HK-2 (cell line): ENCODE data around the gene BABAM2.
"Not testable (repeated sequence)": the region's sequence is repeated elsewhere in the genome, so short reads cannot be mapped to it uniquely, and the experiment has no call there.

ENCODE experiments used
- DNase-seq: peaks from one replicate; pipeline ENCODE4 v3.0.0-alpha.2; 2018; ENCODE audit not compliant: unreplicated experiment

Gene BABAM2

DNA sequence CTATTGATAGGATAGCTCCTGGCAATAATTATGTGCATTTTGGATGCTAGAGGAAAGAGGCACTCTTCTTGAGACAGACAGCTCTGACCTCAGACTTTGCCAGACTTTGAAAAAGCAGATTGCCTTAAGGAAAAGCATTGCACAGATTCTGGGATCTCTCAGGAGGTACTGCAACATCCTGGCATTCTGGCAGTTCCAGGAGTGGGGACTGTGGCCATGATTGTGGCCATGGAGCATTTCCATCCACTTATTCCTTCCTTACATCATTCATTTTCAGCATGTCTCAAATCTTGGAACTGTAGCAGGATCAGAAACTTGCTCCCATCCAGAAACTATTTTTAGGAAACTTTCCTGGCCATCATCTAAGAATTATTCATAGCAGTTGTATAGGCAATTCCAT, 357.2 kb downstream of the BABAM2 start:
- no peak for DNase-seq

DNA sequence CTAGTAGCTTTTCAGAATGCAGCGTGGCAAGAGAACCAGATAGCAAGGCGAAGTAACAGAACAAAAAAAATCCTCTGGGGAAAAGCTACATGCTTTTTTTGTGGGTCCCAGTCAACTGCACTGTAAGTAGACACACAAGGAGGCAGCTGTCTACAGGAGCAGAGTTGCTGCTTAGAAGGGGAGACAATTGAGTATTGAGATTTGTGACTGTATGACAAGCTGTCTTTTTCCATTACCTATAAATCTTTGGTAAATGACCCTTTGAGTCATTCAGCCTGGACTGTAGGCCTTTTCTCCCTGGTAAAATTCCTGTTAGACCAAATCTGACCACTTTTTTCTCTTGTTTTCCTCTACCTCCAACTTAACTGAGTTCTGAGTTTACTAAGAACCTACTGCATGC, 358.0 kb downstream of the BABAM2 start:
- DNase-seq: no peak

DNA sequence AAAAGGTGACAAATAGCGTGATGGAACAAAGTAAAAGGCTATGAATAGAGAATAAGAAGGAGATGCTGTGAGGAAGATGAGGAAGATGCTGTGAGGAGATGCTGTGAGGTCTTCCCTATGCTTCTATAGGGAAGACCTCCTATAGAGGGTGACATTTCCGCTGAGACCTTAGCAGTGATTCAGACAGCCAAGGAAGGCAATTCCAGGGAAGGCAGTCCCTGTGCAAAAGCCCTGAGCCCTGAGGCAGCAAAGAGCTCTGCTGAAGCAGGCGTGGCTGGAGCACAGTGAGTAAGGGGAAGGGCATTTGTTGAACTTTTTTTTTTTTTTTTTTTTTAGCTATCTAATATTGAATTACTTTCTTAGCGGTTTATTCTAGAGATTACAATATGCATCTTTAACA, 359.5 kb downstream of the BABAM2 start:
- DNase-seq: peak; percentile 49

DNA sequence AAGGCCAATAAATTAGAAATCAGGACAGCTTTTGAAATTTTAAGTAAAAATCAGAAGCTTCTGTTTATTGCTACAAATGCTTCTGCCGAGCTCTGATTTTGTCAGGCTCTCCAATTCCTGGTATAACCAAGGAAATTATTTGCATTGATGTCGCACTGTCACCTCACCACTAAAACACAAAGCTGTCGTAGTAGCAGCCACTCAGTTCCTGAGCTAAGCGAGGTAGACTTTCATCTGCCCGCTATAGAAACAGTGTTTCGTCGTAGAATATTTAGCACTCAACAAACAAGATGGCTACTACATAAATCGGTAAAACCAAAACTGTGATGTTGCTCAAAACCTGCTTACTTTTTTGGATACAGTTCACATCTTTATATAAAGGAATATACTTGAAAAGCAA, 360.8 kb downstream of the BABAM2 start:
- no peak for DNase-seq

DNA sequence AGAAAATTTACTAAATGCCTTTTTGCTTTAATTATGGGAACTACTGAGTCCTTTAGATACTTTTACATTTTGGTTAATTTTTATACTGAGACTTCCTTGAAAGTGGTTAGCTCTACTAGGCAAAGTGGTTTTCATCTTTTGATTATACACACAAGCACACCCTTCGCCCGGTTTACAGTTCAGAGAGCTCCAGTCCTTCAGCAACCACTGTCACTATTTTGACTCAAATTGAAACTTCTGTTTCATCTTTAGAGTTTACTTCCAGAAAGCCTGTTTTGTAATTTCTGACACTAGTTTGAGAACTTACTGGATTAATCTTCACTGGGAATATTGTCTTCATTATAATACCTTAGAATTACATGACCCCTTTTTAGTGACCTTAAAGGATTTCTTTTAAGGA, 361.8 kb downstream of the BABAM2 start:
- DNase-seq: no peak

DNA sequence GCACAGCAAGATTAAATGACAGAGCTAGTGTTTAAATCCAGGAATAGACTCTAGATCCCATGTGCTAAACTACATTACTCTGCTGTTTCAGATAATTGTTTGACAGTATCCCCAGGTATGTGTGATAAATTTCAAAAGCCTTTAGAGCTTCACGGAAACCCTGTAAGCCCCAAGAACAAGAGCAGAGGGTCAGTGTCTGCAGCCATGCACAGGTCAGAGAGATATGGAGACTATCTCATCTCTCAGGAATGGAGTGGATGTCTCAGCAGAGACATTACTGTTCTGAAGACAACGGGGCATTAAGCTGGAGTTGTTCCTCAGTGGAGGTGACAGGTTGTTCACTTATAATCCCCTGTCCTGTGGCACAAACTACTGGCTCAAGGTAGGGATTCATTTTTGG, 363.0 kb downstream of the BABAM2 start:
- no peak for DNase-seq

DNA sequence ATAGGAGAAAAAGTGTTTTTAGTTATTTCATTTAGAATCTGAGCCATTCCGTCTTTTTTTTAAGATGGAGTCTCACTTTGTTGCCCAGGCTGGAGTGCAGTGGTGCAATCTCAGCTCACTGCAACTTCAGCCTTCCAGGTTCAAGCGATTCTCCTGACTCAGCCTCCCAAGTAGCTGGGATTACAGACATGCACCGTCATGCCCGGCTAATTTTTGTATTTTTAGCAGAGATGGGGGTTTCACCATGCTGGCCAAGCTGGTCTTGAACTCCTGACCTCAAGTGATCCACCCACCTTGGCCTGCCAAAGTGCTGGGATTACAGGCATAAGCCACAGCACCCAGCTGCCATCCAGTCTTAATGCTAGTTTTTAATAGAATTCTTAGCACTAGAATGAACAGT, 364.7 kb downstream of the BABAM2 start:
- not testable (repeated sequence) for DNase-seq

DNA sequence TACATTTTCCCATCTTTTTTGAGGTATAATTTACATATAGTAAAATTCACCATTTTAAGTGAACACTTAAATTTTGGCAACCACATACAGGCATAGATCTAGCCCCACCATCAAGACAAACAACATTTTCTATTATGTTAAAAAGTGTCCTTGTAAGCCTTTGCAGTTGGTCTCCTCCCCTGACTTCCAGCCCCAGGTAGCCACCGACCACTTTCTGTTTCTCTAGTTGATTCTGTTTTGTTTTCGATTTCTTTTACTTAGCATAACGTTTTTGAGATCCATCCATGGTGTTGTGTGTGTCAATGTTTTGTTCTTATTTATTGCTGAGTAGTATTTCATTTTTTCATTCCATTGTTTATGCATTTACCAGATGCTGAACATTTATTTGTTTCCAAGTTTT, 366.7 kb downstream of the BABAM2 start:
- no peak for DNase-seq

DNA sequence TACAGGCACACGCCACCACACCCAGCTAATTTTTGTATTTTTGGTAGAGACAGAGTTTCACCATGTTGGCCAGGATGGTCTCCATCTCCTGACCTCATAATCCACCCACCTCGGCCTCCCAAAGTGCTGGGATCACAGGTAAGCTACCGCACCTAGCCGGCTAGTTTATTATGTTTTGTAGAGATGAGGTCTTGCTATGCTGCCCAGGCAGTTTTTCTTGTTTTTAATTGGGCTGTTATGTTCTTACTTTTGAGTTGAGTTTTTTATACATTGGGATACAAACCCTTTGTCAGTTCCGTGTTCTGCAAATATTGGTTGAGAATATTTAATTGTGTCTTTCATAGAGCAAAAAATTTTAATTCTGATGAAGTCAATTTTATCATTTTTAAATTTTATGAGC, 368.7 kb downstream of the BABAM2 start:
- not testable (repeated sequence) for DNase-seq

DNA sequence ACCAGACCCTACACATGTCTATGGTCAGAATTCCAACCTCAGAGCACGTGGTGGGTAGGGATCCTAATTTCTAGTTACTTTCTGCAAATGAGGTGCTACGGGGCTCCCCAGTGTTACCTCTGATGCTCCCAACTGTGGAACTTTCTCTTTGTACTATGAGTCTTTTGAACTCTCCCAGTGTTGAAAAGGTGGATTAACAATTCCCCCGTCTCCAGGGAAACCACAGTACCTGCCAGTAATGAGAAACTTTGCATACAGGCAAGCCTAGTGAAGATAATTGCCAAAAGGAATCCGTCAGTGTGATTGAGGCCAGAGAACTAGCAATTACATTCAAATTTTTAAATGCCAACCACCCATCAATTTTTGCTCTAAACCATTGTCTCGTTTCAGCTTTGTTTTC, 373.2 kb downstream of the BABAM2 start:
- no peak for DNase-seq

DNA sequence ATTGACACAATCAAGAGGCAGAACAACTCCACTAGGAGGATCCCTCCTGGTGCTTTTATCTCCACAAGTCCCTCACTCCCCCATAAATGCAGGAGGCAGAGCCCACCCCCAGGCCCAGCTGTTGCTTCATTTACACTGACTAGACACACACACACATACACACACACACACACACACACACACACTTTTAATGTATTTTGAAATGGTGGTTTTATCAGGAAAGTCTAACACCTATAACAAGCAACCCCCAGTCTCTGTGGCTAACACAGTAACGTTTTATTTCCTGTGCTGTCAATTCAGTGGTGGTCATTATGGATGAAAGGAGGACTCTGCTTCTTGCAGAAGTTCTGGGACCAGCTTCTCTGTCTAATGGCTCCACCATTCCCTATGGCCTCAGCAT, 376.8 kb downstream of the BABAM2 start:
- DNase-seq: no peak

DNA sequence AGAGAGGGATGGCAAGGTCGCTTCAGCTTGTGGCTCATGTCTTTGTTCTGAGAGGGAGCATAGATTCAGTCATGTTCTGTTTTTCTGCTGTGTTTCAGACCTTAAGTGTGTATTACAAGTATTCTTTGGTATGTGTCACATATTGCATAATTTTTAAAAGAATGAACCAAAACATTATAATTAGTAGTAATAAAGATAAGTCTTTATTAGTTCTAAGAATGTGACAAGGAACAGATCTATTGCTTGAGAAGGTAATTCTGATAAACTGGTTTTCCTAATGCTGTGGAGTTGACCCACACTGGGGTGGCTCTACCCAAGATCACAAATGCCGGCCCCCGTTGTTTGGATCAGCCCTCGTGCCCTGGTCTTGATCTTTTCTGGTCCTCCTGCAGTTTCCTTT, 377.9 kb downstream of the BABAM2 start:
- DNase-seq: no peak

DNA sequence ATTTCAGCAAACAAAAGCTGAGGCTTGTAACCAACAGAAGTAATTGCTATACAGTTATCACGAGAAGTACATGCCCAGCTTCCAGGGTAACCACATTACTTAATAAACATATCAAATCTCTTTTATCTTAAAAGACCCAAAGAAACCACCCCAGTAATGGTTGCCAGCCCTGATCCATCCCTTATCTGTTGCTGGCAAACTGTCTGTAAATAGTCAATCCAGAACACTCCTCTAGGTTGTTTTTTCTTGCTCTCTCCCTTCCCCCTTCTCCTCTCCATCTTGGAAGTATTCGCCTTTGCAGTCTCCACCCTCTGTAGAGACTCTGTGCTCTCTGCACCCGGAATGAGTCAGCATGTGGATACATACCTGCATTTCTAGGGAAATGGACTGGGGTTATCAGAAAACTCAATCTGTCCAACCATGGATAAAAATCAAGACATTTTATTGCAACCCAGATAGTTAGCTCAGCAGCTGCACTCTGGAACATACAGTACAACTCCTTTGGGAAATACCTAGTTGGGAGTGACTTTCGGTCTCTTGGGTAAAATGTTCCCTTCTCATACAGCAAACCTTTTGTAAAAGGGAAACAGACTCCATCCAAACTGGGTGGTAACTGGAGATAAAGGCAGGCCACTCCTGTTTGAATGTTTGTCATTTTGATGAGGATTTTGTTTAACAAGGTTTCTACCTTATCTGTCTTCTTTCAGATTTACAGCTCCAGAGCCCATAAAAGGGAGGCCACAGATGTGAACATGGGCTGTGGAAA, 378.7 kb downstream of the BABAM2 start:
- DNase-seq: no peak

DNA sequence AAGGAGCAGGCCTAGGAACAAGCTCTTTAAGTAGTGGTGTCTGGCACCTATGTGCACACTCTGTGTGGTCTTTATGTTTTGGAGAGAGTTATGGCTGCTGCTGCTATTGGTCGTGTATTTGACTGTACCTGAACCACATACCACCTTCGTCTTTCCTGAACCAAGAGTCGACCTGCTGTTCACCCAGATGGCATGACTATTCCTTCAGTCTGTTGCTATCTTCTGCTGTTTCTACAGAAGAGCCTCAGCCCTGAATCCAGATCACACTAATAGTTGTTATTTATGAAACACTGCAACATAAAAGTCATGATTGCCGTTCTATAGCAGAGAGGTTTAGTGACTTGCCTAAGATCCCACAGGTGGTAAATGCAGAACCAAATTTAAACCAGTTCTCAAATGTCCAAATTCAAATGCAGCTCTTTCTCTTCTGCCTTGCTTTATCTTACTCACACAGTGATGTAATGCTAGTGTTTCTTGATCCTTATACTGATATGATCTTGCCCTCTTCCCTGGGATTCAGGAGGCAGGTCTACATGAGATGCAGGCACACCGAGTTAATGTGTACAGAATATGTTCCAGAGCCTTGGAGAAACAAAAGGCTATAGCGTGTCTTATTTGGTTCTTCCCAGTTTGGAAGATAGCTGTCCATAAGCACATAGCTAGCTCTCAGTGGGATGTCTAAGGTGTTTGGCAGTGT, 380.1 kb downstream of the BABAM2 start:
- DNase-seq: no peak

DNA sequence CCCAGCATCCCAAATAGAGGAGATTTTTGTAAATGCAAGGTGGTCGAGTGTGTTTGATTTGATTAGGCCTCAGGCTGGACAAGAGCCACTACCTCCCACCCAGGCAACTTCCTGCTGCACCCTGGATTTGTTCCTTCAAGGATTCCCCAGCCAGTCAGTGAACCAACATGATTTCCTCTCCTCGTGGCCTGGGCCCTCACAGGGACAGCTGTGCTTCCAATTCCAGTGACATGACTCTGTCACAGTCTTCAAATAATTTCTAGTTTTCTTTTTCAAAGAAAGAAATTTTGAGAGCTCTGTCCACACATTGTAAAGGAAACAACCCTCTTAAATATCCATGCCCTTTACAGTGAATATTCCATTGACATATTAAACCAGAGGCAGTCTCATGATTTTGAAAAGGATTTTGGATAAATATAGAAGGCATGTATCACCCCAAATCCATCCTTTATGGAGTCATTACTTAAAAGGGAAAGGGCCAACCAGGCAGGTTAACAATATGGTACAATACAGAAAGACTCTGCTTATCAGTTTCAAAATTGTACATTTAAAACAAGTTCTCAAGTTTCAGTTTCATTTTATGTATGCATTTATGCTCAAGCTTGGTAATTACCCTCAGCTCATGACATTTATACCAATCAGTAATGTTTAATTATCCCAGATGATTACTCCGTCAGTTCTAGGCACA, 380.8 kb downstream of the BABAM2 start:
- no peak for DNase-seq

DNA sequence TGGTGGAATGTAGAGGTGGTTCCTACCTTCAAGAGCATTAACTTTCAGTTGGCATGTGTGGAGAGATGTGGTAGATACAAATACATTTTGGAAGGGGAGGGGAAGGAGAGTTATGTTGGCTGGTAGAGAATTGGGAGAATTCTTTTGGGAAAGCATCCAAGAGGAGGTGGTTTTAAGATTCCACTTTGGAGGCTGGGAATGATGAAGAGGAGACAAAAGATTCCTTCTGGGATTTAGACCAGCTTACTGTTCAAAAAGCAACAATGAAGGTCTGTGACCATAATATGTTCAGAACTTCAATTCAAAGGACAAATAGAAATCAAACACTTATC, 381.4 kb downstream of the BABAM2 start:
- no peak for DNase-seq

DNA sequence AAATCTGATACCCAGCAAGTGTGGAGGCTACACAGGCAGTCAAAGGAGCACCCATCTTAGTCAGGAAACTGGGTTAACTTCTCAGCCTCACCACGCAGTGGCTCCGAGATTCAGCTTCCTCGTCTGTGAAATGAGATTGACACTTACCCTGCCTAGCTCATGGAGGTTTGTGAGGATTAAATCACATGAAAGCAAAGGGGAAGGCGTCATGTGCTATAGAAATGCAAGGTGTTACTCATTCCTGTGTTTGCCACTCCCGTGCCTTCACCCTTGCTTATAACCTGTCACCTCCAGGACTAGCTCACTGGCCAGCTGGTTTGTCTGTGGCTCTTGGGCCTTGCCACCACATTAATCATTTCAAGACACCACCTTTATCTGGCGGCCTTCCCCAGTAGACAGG, 383.2 kb downstream of the BABAM2 start:
- DNase-seq: peak; percentile 77

DNA sequence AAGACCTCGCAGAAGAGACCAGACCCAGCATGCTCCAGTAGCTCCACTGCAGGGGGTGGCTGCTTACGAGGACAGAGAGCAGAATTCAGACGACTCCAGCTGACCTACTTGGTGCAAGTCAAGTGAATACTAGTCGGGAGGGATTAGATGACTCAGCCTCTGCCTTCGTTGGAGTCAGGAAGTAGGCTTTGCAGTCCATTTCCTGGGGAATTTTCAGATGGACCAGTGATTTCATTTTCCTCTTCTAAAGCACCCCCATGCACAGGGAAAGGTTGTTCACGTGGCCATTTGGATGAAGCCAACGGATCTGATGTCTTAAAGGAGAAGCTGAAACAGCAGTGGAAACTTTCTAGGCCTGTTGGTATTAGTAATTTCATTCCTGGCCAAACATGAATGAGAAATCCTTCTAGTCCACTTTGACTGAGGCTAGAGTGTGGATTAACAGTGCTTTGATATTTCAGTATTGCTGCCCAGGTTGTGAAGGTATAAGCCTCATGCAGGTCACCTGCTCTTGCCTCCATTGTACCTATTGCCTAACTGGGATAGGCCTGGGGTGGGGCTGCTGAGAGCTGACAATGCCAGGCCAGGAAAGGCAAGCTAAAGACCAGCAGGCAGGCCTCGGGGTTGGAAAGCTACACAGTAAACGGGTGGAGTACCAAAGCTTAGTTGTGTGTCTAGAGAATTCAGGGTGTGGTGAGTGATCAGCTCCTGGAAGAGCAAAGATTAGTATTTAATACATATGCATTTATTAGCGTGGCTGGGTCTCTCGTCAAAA, 384.6 kb downstream of the BABAM2 start:
- peak; percentile 90 for DNase-seq

DNA sequence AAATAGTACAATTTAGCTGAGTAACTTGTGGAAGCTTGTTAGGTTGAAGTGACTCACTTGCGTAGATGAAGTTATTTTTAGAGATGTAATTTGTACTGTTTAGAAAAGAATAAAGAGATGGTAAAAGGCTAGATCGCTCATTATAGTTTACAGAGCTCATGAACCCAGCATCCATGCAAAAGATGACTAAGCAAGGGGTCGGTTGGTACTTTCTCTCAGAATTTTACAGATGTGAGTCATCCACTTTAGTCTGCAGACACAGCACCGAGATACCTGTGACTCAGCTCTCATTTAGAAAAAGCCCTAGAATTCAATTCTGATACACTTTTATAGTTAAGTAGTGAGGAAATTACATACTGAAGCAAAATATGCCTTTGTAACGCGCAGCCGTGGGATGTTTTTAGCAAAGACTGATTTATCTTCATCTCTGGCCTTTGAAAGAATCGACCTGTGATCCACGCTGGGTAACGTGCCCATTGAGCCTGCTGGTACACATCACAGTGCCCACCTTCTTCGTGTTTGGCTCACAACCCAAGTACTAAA, 385.6 kb downstream of the BABAM2 start:
- DNase-seq: peak; percentile 58

DNA sequence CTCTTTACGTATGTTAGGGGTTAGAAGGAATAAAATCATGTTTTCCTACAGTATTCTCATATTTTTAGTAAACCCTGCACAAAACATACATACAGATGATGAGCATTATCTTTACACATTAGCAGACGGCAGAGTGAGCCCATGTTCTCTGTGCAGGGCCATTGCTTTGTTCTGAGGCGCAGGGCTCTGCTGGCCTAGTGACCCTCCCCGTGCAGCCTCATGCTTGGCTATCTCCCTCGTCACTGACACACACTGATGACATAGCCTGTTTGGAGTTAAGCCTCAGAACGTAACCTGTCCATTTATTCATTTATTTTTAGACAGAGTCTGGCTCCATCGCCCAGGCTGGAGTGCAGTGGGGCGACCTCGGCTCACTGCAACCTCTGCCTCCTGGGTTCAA, 386.3 kb downstream of the BABAM2 start:
- DNase-seq: no peak

DNA sequence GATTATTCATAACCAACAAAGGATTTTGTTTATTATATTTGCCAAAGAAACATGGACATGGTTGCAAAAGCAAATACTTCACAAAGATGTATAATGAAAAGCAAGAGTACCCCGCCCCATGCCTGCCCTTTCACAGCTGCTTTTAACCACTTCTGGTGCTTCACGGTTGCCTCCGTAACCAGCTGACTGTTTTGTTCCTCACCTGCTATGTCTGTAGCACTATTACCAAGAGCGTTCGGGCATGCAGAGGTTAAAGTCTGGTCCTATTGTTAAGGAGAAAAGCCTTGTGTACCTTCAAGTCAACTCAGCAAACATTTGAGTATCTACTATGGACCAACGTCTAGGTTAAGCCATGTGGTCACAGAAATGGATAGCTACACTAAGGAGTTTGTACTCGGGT, 386.9 kb downstream of the BABAM2 start:
- no peak for DNase-seq

DNA sequence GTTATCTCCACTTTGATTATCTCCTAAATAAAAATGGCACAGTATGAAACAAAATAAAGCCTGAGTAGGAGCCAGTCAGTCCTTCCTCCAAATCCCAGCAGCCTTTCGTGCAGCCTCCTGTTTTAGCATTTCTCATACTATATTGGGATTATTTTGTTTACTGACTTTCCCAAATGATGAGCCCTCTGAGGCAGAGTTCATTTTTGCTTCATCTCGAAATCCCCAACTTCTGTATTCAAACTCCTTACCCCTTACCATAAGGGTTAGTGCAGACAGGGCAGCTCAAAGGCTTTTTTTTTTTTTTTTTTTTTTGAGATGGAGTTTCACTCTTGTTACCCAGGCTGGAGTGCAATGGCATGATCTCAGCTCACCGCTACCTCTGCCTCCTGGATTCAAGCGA, 388.8 kb downstream of the BABAM2 start:
- DNase-seq: no peak
